ENCODE measurements around the gene TMEM255A. TPM values are rescaled to one million over a fixed set of nuclear protein-coding genes. Genes with fewer than 3 reads are reported as not detected.
A peak's percentile ranks its signal among the peaks of the same experiment; 100 is the strongest.

Gene TMEM255A
- total and polyA plus RNA-seq, 2 of the 4 experiments (the other 2 are of a cell fraction) = 0.03 TPM; not detected in 1

GRCh38 chrX:120316587-120317283, 5.5 kb upstream of the TMEM255A start:
- DNase-seq (peak; percentile 29), ATAC-seq (ENCODE audit: low read depth) (0 out of 2 replicates have a peak, but pooled peaks have one; percentile 46)
- H3K36me3 ChIP-seq (ENCODE audit: control insufficient read depth, insufficient read depth, low read length) = no peaks in the 10 kb centered on the region
- no CpG with 5 or more reads among the region's 5 CpGs for WGBS, 2 experiments (ENCODE audit: extremely low coverage in 2 of 2, insufficient read length in 1 of 2)
- H3K23ac ChIP-seq (ENCODE audit: low read depth, low read length) = no peak overlapping the region
- ChIA-PET CTCF (interaction anchor here (1.2 kb wide), 1 partner anchor 21 kb away, joined by 3 read pairs; no protein-coding TSS in a partner anchor), POLR2A (ENCODE audit: unreplicated experiment) (no interaction called here)
- TF ChIP-seq BHLHE40 (IDR thresholded peaks at IDR 0.05; ENCODE audit: low read depth, low read length) = no peak
- no peak for TF ChIP-seq MAZ (IDR thresholded peaks at IDR 0.05; ENCODE audit: borderline replicate concordance, low read depth, low read length)
- TF ChIP-seq NFE2L2 (IDR thresholded peaks at IDR 0.05; ENCODE audit: low read depth, low read length) = no peak
- H3K4me1 ChIP-seq (ENCODE audit: control insufficient read depth, insufficient read depth, low read length) = no peaks in the 10 kb centered on the region
- no peak overlapping the region for H2BK120ac ChIP-seq (ENCODE audit: low read depth, low read length)
- no peak overlapping the region for H2BK5ac ChIP-seq (ENCODE audit: low read depth, low read length, poor library complexity, severe bottlenecking)
- dilution Hi-C loops (cut with HindIII; ENCODE audit: low sequenced_read_pairs, unreplicated experiment) = no loop called here
- H4K5ac ChIP-seq (ENCODE audit: low read depth, low read length) = no peak overlapping the region
- H3K9me1 ChIP-seq (ENCODE audit: insufficient read depth, low read length) = no peaks in the 10 kb centered on the region
- H3K4me2 ChIP-seq (ENCODE audit: low read depth, low read length) = no peak overlapping the region
- H3K27ac ChIP-seq (ENCODE audit: insufficient read depth, low read length) = no peak overlapping the region
- no peaks in the 10 kb centered on the region for H3K9me3 ChIP-seq (ENCODE audit: control insufficient read depth, insufficient read depth, low read length)
- no peak overlapping the region for H2AFZ ChIP-seq (replicated peaks; ENCODE audit: low read length, poor library complexity)
- H2AK5ac ChIP-seq (ENCODE audit: low read depth, low read length) = no peak overlapping the region
- no peak overlapping the region for H3K9ac ChIP-seq (ENCODE audit: low read depth, low read length)
- no peak overlapping the region for H2BK15ac ChIP-seq (ENCODE audit: low read depth, low read length)
- H3K79me1 ChIP-seq (ENCODE audit: low read depth in 1 of 2, low read length in 2 of 2) = no peaks in the 10 kb centered on the region
- H4K8ac ChIP-seq (ENCODE audit: low read depth in 2 of 2, low read length in 2 of 2) = no peak overlapping the region
- H2BK20ac ChIP-seq (ENCODE audit: low read depth, low read length) = no peak overlapping the region
- no peaks in the 10 kb centered on the region for H4K20me1 ChIP-seq (ENCODE audit: insufficient read depth, low read length)
- no peak overlapping the region for H3K4ac ChIP-seq (ENCODE audit: low read depth, low read length)
- peaks cover 6% of the 10 kb centered on the region for H3K27me3 ChIP-seq (ENCODE audit: control insufficient read depth, insufficient read depth, low read length)
- no peak overlapping the region for H3K4me3 ChIP-seq (ENCODE audit: insufficient read depth, low read depth, low read length)
- H3K14ac ChIP-seq (replicated peaks; ENCODE audit: low read depth, low read length) = no peak overlapping the region
- intact Hi-C loops (cut with micrococcal nuclease) = loop anchor here (10.0 kb wide), 1 partner anchor 158 kb away; no protein-coding TSS in a partner anchor
- no peak overlapping the region for H3K56ac ChIP-seq (ENCODE audit: extremely low read depth, insufficient read depth, low read length)
- no TSS peak for BruUV-seq (replicated peaks)
- in situ Hi-C loops (cut with MboI; ENCODE audit: low sequenced_read_pairs) = no loop called here
- no peak overlapping the region for H3K18ac ChIP-seq (ENCODE audit: low read depth, low read length)
- no peak overlapping the region for H4K91ac ChIP-seq (ENCODE audit: insufficient read depth, low read depth, low read length)
- no peak overlapping the region for H2AK9ac ChIP-seq (replicated peaks; ENCODE audit: low read depth, low read length, poor library complexity)
